HepG2 (cell line): ENCODE results near the gene ADGRG6. TPM values are rescaled to one million over a fixed set of nuclear protein-coding genes. Genes with fewer than 3 reads are reported as not detected.
A peak's percentile ranks its signal among the peaks of the same experiment; 100 is the strongest.

Experiments used
- ARNT ChIP-seq: fragments of 450-650 bp; IDR thresholded peaks from 2 replicates; pipeline ENCODE4 v1.6.1; 2017
- ATF1 ChIP-seq: IDR thresholded peaks from 2 replicates; pipeline ENCODE4 v1.6.1; 2016; ENCODE audit warnings: mild to moderate bottlenecking, control low read depth
- CC2D1A ChIP-seq: sonication (generic); formaldehyde crosslinking; IDR thresholded peaks from 2 replicates; pipeline ENCODE4 v1.8.1; 2023; ENCODE audit warnings: mild to moderate bottlenecking, missing genetic modification reagents
- ELF4 ChIP-seq: sonication (generic); formaldehyde crosslinking; IDR thresholded peaks from 2 replicates; pipeline ENCODE4 v1.5.0; 2020; ENCODE audit warnings: missing genetic modification reagents, mild to moderate bottlenecking, moderate library complexity, borderline replicate concordance
- ELK4 ChIP-seq: sonication (generic); formaldehyde crosslinking; IDR thresholded peaks from 2 replicates; pipeline ENCODE4 v1.9.0; 2021; ENCODE audit warnings: missing genetic modification reagents, borderline replicate concordance
- ESRRA ChIP-seq: sonication (generic); formaldehyde crosslinking; IDR thresholded peaks from 2 replicates; pipeline ENCODE4 v1.5.1; 2020; ENCODE audit warnings: mild to moderate bottlenecking, low read depth, missing genetic modification reagents
- NR2F2 ChIP-seq: IDR thresholded peaks from 2 replicates; pipeline ENCODE4 v1.6.1; 2012; ENCODE audit warnings: low read depth, inconsistent platforms, borderline replicate concordance
- PLRG1 ChIP-seq: fragments of 450-650 bp; conservative IDR thresholded peaks from 2 replicates; pipeline ENCODE4 v1.6.1; 2016
- PRDM4 ChIP-seq: sonication (generic); formaldehyde crosslinking; IDR thresholded peaks from 2 replicates; pipeline ENCODE4 v1.9.0; 2021; ENCODE audit warnings: missing genetic modification reagents, borderline replicate concordance
- RARA ChIP-seq: IDR thresholded peaks from 2 replicates; pipeline ENCODE4 v1.6.1; 2016; ENCODE audit warnings: missing genetic modification reagents, missing compliant biosample characterization
- RBM22 ChIP-seq: fragments of 200-400 bp; formaldehyde crosslinking; optimal IDR thresholded peaks from 2 replicates; pipeline ENCODE3; 2017; ENCODE audit warnings: mild to moderate bottlenecking, low read length, moderate library complexity
- SIX1 ChIP-seq: sonication (generic); formaldehyde crosslinking; IDR thresholded peaks from 2 replicates; pipeline ENCODE4 v1.4.0; 2020; ENCODE audit warnings: missing genetic modification reagents, borderline replicate concordance
- TBL1XR1 ChIP-seq: fragments of 150-350 bp; IDR thresholded peaks from 2 replicates; pipeline ENCODE4 v1.6.1; 2014; ENCODE audit warnings: borderline replicate concordance, low read length; ENCODE audit not compliant: partially characterized antibody
- ZBTB8A ChIP-seq: sonication (generic); formaldehyde crosslinking; IDR thresholded peaks from 2 replicates; pipeline ENCODE4 v1.4.0; 2020; ENCODE audit warnings: mild to moderate bottlenecking, low read depth, missing genetic modification reagents, borderline replicate concordance
- ZHX2 ChIP-seq, 2 experiments: sonication (generic) in 1 of 2; formaldehyde crosslinking in 1 of 2; IDR thresholded peaks; 2 replicates each; pipeline versions ENCODE4 v1.6.1 to v1.9.0; 2014 to 2022; ENCODE audit warnings: antibody characterized with exemption in 1 of 2, borderline replicate concordance in 1 of 2, inconsistent platforms in 1 of 2, low read depth in 1 of 2, missing genetic modification reagents in 1 of 2
- ZNF557 ChIP-seq: sonication (generic); formaldehyde crosslinking; IDR thresholded peaks from 2 replicates; pipeline ENCODE4 v1.4.0; 2020; ENCODE audit warnings: missing genetic modification reagents
- ZNF878 ChIP-seq: sonication (generic); formaldehyde crosslinking; IDR thresholded peaks from 2 replicates; pipeline ENCODE4 v1.8.1; 2023; ENCODE audit warnings: mild to moderate bottlenecking, missing genetic modification reagents, moderate library complexity
- polyA plus RNA-seq, 8 experiments: library from polyadenylated mRNA; depleted of rRNA in 3 of 8; stranded (reverse) in 7 of 8; unstranded in 1 of 8; fragments of >200 nt; fragmentation: Illumina TruSeq in 4 of 8; extraction: Trizol in 4 of 8; gene quantifications; 2 replicates each; pipeline versions ENCODE4 v1.2.1 to v1.2.3, GENCODE V29; 2011 to 2016; ENCODE audit warnings: low read depth in 4 of 8, missing spikeins in 1 of 8, mixed read lengths in 1 of 8; ENCODE audit not compliant: insufficient read depth in 1 of 8
- total RNA-seq, 5 experiments: library from RNA; depleted of rRNA; stranded (reverse); fragments of >200 nt; fragmentation: Illumina TruSeq; extraction: Trizol; gene quantifications; 2 replicates each; pipeline ENCODE4 v1.2.3, GENCODE V29; 2016; ENCODE audit warnings: low read depth in 1 of 5
- TF ChIP-seq, protein P1 (sequence below): sonication (generic); IDR thresholded peaks from 2 replicates; pipeline ENCODE4 v1.6.1; 2016; ENCODE audit warnings: low read depth, borderline replicate concordance

ADGRG6 gene
- total and polyA plus RNA-seq, 2 of the 13 experiments (the other 11 are each of a cell fraction or from before 2014, with no cell fraction given), result 129 to 249 TPM

DNA sequence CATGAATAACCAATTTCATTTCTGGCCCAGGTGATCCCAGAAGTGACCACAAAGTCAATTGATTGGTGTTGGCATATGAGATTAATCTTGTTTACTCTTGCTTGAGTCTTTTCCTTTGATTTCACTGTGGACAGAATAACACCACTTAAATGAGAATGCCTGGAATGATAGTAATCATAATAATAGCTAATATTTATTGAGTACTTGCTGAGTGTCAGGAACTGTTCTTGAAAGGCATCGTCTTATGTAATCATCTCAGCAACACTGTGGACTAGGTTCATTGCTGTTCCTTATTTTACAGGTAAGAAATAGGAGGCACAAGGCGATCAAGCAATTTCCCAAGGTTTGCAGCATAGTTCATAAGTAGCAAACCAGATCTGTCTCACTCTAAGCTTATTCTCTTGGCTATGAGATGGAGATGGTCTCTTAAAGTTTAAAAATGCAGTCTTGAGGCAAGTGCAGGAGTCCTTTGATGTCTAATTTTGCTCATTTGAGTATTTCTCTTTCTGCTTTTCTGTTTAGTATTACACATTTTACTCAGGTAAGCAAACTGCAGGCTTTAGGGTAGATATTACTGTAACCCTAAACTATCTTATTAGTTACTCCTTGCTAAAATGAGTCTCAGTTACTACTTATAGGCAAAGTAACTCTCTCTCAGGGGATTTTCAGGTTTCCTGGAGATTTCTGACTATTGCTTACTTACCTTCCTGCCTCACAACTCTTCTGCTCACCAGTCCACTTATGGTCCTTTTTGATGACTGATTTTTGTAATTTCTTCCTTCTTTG, 6.3 kb downstream of the ADGRG6 start (continued):
- TF ChIP-seq ZHX2 (IDR thresholded peaks at IDR 0.05; ENCODE audit: low read depth) (no peak), ZHX2 (CRISPR knock-in tag; IDR thresholded peaks at IDR 0.05; ENCODE audit: borderline replicate concordance) (no peak), PRDM4 (CRISPR knock-in tag) (no peak), ZBTB8A (CRISPR knock-in tag) (peak; percentile 73; the same call in 1 of the 2 replicates), RBM22 (peak; percentile 61), TBL1XR1 (peak; percentile 96), ARNT (no peak), ELK4 (CRISPR knock-in tag) (no peak), ATF1 (CRISPR knock-in tag) (peak; percentile 49; the same call in 1 of the 2 replicates), CC2D1A (CRISPR knock-in tag) (no peak), NR2F2 (peak; percentile 79), RARA (CRISPR knock-in tag) (peak; percentile 96), ZNF878 (peak; percentile 58; the same call in 1 of the 2 replicates), ELF4 (CRISPR knock-in tag) (0 out of 2 replicates have a peak, but pooled peaks have one; percentile 44), ZNF557 (CRISPR knock-in tag) (no peak), PLRG1 (no peak), ESRRA (CRISPR knock-in tag) (no peak), SIX1 (CRISPR knock-in tag) (peak; percentile 88)
- TF ChIP-seq, protein P1, sequence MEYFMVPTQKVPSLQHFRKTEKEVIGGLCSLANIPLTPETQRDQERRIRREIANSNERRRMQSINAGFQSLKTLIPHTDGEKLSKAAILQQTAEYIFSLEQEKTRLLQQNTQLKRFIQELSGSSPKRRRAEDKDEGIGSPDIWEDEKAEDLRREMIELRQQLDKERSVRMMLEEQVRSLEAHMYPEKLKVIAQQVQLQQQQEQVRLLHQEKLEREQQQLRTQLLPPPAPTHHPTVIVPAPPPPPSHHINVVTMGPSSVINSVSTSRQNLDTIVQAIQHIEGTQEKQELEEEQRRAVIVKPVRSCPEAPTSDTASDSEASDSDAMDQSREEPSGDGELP, result peak; percentile 83; the same call in 1 of the 2 replicates
